ENCODE data around the gene MBIP. TPM values are rescaled to one million over a fixed set of nuclear protein-coding genes. Genes with fewer than 3 reads are reported as not detected.

Gene MBIP, protein sequence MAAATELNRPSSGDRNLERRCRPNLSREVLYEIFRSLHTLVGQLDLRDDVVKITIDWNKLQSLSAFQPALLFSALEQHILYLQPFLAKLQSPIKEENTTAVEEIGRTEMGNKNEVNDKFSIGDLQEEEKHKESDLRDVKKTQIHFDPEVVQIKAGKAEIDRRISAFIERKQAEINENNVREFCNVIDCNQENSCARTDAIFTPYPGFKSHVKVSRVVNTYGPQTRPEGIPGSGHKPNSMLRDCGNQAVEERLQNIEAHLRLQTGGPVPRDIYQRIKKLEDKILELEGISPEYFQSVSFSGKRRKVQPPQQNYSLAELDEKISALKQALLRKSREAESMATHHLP
- 8.4 and 11.1 TPM in 2 replicates for total RNA-seq

DNA sequence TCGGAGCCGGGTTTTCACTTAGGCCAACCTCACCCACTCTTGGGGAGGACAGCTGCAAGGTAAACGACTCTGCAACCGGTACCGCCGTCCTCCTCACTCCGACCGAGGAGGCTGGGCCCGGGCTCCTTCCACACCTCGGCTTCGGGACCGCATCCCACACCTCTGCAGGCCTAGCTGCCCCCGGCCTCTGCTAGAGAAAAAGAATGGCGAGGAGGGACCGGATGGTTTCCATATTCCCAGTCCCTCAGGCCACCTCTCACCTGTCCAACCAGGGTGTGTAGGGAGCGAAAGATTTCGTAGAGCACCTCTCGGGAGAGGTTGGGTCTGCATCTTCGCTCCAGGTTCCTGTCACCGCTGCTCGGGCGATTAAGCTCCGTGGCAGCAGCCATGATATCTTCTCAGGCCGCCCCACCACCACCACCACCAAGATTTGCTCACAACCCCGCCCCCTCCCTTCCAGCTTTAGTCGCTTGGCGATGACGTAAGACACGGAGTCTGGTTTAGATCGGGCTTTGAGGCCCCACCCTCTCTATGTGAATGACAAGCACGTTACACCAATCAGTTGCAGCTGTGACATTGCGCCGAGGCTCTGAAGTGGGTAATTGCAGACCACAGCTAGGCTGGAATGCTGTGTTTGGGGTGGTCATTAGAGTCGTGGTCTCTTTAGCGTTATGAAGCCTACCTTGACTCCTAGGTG, at the start of gene MBIP:
TSS of gene MBIP (minus strand) at position 438 of the 697 bp plus-strand sequence. CDS start at position 389, 49 bp downstream.

Other genes starting within 250 kb of the MBIP start
- not detected in 2 replicates for gene PTCSC3, start 143.9 kb downstream of the MBIP start, total RNA-seq
- not detected in 2 replicates for gene NKX2-1, start 199.6 kb upstream of the MBIP start, total RNA-seq

Data from mammary microvascular endothelial cell (primary cell).